Measurements from ENCODE around the gene PIEZO1.

DNA sequence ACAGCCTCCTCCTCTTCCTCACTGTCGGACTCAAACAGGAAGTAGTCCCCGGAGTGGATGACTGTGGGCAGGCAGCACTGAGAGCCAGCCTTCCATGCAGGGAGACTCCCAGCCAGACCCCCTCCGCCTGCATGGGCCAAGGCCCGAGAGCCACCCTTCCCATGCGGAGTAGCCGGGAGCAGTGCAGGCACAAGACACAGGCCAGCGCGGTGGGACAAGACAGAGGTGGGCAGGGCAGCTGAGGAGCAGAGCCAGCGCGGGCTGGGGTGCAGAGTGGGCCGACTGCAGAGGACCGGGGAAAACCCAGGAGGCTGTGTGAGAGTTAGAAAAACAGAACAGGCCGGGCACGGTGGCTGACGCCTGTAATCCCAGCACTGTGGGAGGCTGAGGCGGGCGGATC is 61.1 kb downstream of the PIEZO1 start:
- TF ChIP-seq, protein P1, sequence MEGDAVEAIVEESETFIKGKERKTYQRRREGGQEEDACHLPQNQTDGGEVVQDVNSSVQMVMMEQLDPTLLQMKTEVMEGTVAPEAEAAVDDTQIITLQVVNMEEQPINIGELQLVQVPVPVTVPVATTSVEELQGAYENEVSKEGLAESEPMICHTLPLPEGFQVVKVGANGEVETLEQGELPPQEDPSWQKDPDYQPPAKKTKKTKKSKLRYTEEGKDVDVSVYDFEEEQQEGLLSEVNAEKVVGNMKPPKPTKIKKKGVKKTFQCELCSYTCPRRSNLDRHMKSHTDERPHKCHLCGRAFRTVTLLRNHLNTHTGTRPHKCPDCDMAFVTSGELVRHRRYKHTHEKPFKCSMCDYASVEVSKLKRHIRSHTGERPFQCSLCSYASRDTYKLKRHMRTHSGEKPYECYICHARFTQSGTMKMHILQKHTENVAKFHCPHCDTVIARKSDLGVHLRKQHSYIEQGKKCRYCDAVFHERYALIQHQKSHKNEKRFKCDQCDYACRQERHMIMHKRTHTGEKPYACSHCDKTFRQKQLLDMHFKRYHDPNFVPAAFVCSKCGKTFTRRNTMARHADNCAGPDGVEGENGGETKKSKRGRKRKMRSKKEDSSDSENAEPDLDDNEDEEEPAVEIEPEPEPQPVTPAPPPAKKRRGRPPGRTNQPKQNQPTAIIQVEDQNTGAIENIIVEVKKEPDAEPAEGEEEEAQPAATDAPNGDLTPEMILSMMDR (IDR thresholded peaks at IDR 0.05) = no peak
- TF ChIP-seq POLR2A (IDR thresholded peaks at IDR 0.05) = no peak
